Natural killer cell (primary cell): ENCODE measurements around the gene KCNK1. TPM values are rescaled to one million over a fixed set of nuclear protein-coding genes. Genes with fewer than 3 reads are reported as not detected.

Experiments
- ATAC-seq, 3 donors: fragments of 150-1000 bp in 2 of 3; fragments of 200-7000 bp in 1 of 3; cut with Tn5 transposase; 1 replicate in 1 of 3; 2 replicates in 2 of 3; pipeline ENCODE4 v1.10.0; 2021; ENCODE audit warnings: mild to moderate bottlenecking in 2 of 3, moderate library complexity in 2 of 3
- DNase-seq, 2 donors: peaks; one replicate each; pipeline versions ENCODE4 v3.0.0 to v3.0.0-alpha.2; 2013 to 2021; ENCODE audit warnings: mixed read lengths in 1 of 2
- H3K27ac ChIP-seq: one replicate; pipeline ENCODE4 v1.5.1; 2013; ENCODE audit warnings: mild to moderate bottlenecking, low read length
- H3K27me3 ChIP-seq: one replicate; pipeline ENCODE4 v1.6.1; 2013; ENCODE audit warnings: low read length; ENCODE audit not compliant: control insufficient read depth, insufficient read depth
- H3K36me3 ChIP-seq: one replicate; pipeline ENCODE4 v1.6.1; 2013; ENCODE audit warnings: low read length; ENCODE audit not compliant: control insufficient read depth, insufficient read depth
- H3K4me1 ChIP-seq: one replicate; pipeline ENCODE4 v1.6.1; 2013; ENCODE audit warnings: low read length; ENCODE audit not compliant: control insufficient read depth, insufficient read depth
- H3K4me3 ChIP-seq: one replicate; pipeline ENCODE4 v1.5.1; 2013; ENCODE audit warnings: low read length
- H3K9me3 ChIP-seq: one replicate; pipeline ENCODE4 v1.6.1; 2013; ENCODE audit warnings: low read length; ENCODE audit not compliant: control insufficient read depth, insufficient read depth
- H3K27ac Mint-ChIP-seq, 2 donors: one replicate each; pipeline ENCODE4 v1.8.0; 2022; ENCODE audit warnings: mild to moderate bottlenecking in 2 of 2, mixed read lengths in 2 of 2, moderate library complexity in 1 of 2
- H3K27me3 Mint-ChIP-seq, 2 donors: one replicate each; pipeline ENCODE4 v1.8.0; 2022; ENCODE audit warnings: low read depth in 2 of 2, mixed read lengths in 2 of 2
- H3K36me3 Mint-ChIP-seq: one replicate; pipeline ENCODE4 v1.8.0; 2022; ENCODE audit warnings: mixed read lengths
- H3K4me1 Mint-ChIP-seq, 2 donors: one replicate each; pipeline ENCODE4 v1.8.0; 2022; ENCODE audit warnings: mixed read lengths in 2 of 2
- H3K4me3 Mint-ChIP-seq: one replicate; pipeline ENCODE4 v1.8.0; 2022; ENCODE audit warnings: mild to moderate bottlenecking, moderate library complexity, mixed read lengths
- H3K9me3 Mint-ChIP-seq, 2 donors: one replicate each; pipeline ENCODE4 v1.8.0; 2022; ENCODE audit warnings: mixed read lengths in 2 of 2
- CTCF ChIP-seq: fragments of 200-600 bp; IDR thresholded peaks from one replicate; pipeline ENCODE4 v1.8.0; 2022; ENCODE audit warnings: antibody characterized with exemption
- WGBS: methylation state at CpG from one replicate; pipeline ENCODE4 v1.1.7; 2013; ENCODE audit warnings: missing lambda C conversion rate; ENCODE audit not compliant: insufficient coverage; 5-methylcytosine and 5-hydroxymethylcytosine counted together
- intact Hi-C: fragments of 100-400 bp; cut with micrococcal nuclease; formaldehyde crosslinking; loops from one replicate; pipeline ENCODE4 v1.14.2; 2022
- total RNA-seq, 4 donors: library from RNA; stranded (reverse); fragments of 120-200 nt in 1 of 4; gene quantifications; one replicate each; pipeline versions ENCODE4 v1.2.3 to v1.2.4, GENCODE V29; 2013 to 2022

The KCNK1 gene
- total RNA-seq, 3 donors from 2014 or later (not counting 1 experiment from before 2014, with no cell fraction given): 0.16 TPM; not detected in 2

DNA sequence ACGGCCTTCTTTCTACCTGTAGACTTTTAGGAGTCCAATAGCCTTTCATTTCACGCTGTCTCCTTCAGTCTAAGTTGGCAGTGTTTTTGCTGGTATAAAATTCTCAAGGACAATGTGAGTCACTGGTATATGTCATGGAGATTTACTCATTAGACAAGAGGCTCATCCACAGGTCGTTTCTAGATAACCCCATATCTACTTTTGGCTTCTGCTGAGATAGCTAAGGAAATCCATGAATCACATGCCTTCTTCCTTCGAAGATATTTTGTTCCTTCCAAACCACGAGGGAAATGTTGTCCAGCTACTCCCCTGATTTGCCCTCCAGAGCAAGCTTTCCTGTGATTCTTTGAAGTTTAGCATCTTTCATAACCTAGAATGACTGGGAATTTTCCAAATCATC is 38.5 kb upstream of the KCNK1 start:
- Histone ChIP-seq H3K9me3 (peaks cover 2% of the 10 kb centered on the region), H3K27ac (no peak overlapping the region), H3K4me3 (no peak overlapping the region), H3K36me3 (no peaks in the 10 kb centered on the region), H3K27me3 (no peaks in the 10 kb centered on the region), H3K4me1 (no peaks in the 10 kb centered on the region)
- Mint-ChIP-seq H3K9me3 (no peaks in the 10 kb centered on the region), H3K4me1 (no peaks in the 10 kb centered on the region), H3K27me3 (no peaks in the 10 kb centered on the region), H3K36me3 (peaks cover under 1% of the 10 kb centered on the region), H3K27ac (no peak overlapping the region), H3K4me3 (no peak overlapping the region)
- DNase-seq (no peak), ATAC-seq (no peak)
- intact Hi-C loops: no loop called here
- no peak for TF ChIP-seq CTCF
- WGBS: 70% methylated on average over 5 of the region's 5 CpGs

DNA sequence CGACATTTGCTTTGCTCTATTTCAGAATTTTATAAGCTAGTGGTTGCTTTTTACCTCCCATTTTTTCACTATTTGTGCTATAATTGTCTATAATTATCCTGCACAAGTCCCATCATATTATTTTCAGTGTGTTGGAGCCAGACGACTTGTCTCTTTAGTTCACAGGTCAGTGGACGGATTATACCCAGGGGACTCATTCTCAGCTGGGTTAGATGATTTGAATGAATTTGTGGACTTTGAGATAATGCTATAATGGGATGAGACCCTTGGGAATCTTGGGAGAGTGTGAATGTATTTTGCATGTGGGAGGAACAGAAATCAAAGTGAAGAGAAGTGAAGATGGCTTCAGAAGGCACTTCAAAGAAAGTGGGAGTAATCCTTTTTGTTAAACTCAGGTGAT is 31.5 kb upstream of the KCNK1 start:
- intact Hi-C loops: no loop called here
- ATAC-seq (no peak), DNase-seq (no peak)
- H3K4me1 Mint-ChIP-seq: no peaks in the 10 kb centered on the region
- Histone ChIP-seq H3K9me3 (peaks cover 2% of the 10 kb centered on the region), H3K36me3 (no peaks in the 10 kb centered on the region), H3K27me3 (no peaks in the 10 kb centered on the region), H3K27ac (no peak overlapping the region), H3K4me1 (no peaks in the 10 kb centered on the region), H3K4me3 (no peak overlapping the region)
- peaks cover 0 to 3% of the 10 kb centered on the region in 2 donors for H3K27me3 Mint-ChIP-seq
- 97% methylated on average over 3 of the region's 3 CpGs for WGBS
- H3K27ac Mint-ChIP-seq: no peak overlapping the region
- no peak for TF ChIP-seq CTCF
- H3K36me3 Mint-ChIP-seq: peaks cover 9% of the 10 kb centered on the region
- H3K9me3 Mint-ChIP-seq: peaks cover 0 to 3% of the 10 kb centered on the region in 2 donors
- no peak overlapping the region for H3K4me3 Mint-ChIP-seq

GRCh38 chr1:233584376-233584775 is 29.5 kb upstream of the KCNK1 start:
- no peak overlapping the region for H3K4me3 Mint-ChIP-seq

More at GRCh38 chr1:233584376-233584775, 29.5 kb upstream of the KCNK1 start:
- Mint-ChIP-seq H3K4me1 (no peaks in the 10 kb centered on the region), H3K9me3 (peaks cover 0 to 5% of the 10 kb centered on the region in 2 donors), H3K27me3 (peaks cover 0 to 3% of the 10 kb centered on the region in 2 donors), H3K36me3 (peaks cover 9% of the 10 kb centered on the region), H3K27ac (no peak overlapping the region)
- Histone ChIP-seq H3K36me3 (no peaks in the 10 kb centered on the region), H3K4me3 (no peak overlapping the region), H3K9me3 (no peaks in the 10 kb centered on the region), H3K4me1 (no peaks in the 10 kb centered on the region), H3K27ac (no peak overlapping the region), H3K27me3 (no peaks in the 10 kb centered on the region)
- intact Hi-C loops: no loop called here
- ATAC-seq (no peak), DNase-seq (no peak)
- 81% methylated on average over 4 of the region's 4 CpGs for WGBS
- no peak for TF ChIP-seq CTCF
